ENCODE data around the gene TULP4.

The TULP4 gene

DNA sequence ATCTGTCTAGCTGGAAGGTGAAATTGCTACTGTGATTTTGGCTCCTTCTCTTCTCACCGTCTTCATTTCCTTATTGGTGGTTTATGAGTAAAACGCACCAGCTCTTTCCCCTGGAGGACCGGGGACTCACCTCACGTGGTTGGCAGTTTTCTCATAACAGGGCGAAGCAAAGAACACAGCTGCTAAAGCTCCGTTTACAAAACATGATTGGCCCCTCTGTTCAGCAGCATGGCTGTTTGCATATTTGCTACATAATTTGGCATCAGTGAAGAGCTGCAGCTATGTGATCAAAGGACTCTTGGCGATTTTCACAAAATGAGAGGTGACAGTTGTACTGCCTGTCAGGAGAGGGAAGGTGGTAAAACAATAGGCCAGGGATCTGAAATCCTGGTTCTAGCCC is 227.1 kb downstream of the TULP4 start:
- no peak overlapping the region for H3K27ac ChIP-seq
- TF ChIP-seq CTCF (IDR thresholded peaks at IDR 0.05) (no peak), ZFX (IDR thresholded peaks at IDR 0.05; ENCODE audit: borderline replicate concordance) (no peak)

DNA sequence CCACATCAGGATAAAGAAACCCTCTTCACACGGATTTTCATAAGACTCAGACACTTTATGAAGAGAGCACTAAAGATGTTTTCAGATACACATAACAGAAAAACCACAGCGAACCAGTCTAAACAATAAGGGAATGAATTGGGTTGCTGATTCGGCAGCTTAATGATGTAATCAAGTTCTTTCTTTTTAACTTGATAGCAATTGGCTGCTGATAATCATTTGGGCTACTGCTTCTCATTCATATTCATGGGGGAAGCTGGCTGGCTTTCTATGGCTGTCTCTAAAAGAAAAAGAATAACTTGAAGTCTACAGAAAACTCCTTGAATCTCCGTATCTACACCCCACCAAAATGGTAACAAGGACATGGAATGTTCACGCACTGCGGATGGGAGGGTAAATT is 227.6 kb downstream of the TULP4 start:
- H3K27ac ChIP-seq: no peak overlapping the region

GRCh38 chr6:158543606-158544185 is 231.4 kb downstream of the TULP4 start:
- H3K27ac ChIP-seq: no peak overlapping the region
- no peak for TF ChIP-seq CTCF (IDR thresholded peaks at IDR 0.05)
- no peak for TF ChIP-seq ZFX (IDR thresholded peaks at IDR 0.05; ENCODE audit: borderline replicate concordance)

More for the DNA sequence above, 227.6 kb downstream of the TULP4 start:
- TF ChIP-seq CTCF (IDR thresholded peaks at IDR 0.05) (no peak), ZFX (IDR thresholded peaks at IDR 0.05; ENCODE audit: borderline replicate concordance) (no peak)

DNA sequence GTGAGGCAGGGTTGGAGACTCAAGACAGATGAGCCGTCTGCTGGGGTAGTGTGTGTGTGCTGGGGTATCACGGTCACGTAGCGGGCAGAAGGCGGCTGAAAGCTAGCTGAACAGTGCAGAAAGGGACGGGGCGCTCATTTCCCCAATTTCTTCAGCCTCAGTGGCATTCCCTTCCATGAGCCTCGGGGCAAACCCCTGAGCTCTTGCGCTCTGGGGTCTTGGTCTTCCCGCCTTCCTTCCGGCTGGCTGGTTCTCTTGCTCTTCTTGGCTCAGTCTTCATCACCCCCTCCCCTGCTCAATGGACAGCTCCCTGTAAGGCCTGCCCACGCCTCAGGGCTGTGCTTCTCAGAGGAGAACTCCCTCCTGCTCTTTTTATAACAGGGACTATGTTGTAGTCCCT is 232.2 kb downstream of the TULP4 start:
- no peak overlapping the region for H3K27ac ChIP-seq
- TF ChIP-seq ZFX (IDR thresholded peaks at IDR 0.05; ENCODE audit: borderline replicate concordance) (no peak), CTCF (IDR thresholded peaks at IDR 0.05) (no peak)

DNA sequence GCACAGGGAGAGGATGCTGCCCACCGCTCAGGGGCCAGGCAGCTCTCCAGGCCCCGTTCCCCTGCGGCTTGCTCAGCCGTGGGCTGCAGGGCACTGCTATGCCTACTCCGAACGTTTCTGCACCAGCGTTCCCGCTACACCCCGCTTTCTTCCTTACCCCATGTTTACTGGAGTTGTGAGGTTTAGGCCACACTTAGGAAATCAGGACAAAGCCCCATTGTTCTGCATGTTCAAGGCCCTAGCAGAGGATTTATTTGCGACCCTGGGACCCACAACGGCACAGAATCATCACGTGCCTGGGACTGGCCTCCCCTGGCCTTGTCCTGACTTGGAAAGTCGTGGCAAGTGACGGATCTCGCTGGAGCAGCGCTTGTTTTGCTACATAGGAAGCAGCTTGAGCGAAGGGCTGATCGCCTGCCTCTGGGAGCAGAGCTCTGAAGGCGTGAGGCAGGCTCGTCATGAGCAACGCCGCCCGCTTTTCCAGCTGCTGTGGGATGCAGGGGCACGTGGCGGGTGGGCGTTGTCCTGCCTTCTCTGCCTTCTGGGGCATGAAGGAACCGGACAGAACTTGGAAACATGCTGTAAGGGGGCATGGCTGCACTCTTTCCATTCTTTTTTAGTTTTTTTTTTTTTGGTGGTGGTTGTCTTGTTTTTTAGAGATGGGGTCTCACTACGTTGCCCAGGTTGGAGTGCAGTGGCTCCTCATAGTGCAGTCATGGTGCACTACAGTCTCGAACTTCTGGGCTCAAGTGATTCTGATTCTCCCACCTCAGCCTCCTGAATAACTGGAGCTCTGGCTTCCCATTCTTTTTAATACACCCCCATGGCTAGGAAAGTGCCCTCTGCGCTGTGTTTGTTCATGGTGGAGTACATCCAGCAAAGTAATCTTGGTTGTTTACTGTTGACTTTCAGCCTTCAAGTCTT is 233.0 kb downstream of the TULP4 start:
- no peak overlapping the region for H3K27ac ChIP-seq
- TF ChIP-seq CTCF (IDR thresholded peaks at IDR 0.05) (no peak), ZFX (IDR thresholded peaks at IDR 0.05; ENCODE audit: borderline replicate concordance) (no peak)

DNA sequence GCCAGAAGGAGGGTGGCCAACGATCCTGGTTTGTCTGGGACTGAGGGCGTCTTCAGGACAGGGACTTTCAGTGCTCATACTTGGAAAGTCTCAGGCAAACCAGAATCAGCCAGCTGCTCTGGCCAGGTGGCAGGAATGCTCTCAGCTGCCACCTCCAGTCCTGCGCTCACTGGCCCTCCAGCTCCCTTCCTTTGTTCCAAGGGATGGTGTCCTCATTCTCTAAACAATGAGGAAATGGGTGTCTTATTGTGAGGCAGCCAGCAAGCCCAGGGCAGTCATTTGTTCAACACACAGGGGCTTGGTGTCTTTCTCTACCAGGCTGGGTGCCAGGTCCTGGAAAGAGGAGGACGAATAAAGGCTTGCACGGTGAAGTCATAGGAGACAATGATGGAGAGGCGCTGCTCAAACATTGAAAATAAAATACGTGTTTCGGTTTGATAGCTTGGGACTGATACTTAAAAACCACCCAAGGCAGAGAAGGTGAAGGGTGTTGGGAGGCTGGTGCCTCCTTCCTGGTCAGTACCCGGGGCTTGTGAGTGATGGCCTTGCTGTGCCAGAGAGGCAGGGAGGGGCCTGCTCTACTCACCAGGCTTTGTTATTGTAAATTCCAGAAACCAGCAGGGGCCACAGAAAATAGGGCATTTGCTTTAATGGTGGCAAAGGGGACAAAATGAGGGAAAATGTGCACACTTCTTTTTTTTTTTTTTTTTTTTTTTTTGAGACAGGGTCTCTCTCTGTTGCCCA is 236.3 kb downstream of the TULP4 start:
- TF ChIP-seq CTCF (IDR thresholded peaks at IDR 0.05): no peak
- TF ChIP-seq ZFX (IDR thresholded peaks at IDR 0.05; ENCODE audit: borderline replicate concordance): no peak
- H3K27ac ChIP-seq: no peak overlapping the region
